GM18520 (cell line): ENCODE measurements around the gene PRKG2.

Experiments used
- ATAC-seq: cut with Tn5 transposase; IDR thresholded peaks from one replicate; pipeline ENCODE4 v1.9.1; 2021; ENCODE audit not compliant: unreplicated experiment

Gene PRKG2

DNA sequence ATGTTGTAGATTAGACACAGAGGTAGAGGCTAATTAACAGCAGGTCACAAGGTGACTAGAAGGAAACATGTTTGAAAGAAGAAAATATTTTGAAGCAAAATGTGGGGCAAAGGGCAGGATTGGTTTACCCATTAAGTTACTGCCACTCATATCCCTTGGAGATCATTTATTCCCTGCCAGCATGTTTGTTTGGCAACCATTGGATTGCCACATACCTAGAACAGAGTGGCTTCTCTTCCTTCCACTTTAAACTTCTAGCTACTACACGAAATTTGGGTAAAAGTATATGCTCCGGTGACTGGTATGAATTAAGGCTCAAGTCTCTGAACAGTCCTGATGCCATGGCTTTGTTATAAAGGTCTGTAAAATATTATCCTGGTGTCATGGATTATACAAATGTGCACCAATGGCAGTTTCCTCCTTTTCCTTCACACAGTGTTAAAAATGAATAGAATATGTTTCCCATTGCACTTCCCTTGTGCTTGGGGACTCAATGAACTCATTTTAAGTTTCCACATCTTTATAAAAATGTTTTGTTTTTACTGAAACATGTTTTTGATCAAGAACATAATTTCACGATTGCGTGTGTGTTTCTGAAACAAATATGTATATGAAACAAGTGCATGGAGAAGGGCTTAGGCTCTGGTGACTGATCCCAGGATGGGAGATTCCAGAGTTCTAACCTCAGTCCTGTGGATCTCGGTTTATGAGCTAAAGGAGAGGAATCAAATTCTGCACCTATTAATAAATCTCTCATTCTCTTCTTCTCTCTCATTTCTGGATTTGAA lies 172.2 kb downstream of the PRKG2 start:
- no peak for ATAC-seq

DNA sequence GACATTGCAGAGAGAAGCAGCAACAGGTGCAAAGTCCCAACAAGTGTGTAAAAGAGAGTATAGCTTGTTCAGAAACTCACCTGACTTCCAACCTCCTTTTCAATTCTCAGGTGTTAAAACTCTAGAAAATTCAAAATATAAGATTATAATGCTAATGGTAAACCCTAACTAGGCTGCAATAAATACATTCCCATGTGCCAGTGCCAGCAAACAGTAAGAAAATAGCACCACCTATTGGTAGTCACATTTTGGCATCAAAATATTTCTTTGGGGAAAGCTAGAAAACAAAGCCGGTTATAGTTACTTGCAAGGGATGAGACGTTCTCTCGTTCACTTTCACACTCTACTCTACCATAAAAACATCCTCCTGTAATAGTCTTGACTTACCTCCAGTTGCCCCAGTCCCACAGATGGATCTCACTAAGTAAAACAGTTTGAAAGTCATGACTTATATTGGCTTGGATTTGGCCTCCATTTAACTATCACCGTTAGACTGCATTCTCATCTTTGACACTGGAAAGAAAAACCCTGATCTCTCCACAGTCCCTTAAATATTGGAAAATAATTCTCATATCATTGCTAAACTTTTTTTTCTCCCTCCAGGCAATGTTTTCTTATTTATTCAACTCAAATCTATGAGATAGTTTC lies 174.9 kb downstream of the PRKG2 start:
- no peak for ATAC-seq

DNA sequence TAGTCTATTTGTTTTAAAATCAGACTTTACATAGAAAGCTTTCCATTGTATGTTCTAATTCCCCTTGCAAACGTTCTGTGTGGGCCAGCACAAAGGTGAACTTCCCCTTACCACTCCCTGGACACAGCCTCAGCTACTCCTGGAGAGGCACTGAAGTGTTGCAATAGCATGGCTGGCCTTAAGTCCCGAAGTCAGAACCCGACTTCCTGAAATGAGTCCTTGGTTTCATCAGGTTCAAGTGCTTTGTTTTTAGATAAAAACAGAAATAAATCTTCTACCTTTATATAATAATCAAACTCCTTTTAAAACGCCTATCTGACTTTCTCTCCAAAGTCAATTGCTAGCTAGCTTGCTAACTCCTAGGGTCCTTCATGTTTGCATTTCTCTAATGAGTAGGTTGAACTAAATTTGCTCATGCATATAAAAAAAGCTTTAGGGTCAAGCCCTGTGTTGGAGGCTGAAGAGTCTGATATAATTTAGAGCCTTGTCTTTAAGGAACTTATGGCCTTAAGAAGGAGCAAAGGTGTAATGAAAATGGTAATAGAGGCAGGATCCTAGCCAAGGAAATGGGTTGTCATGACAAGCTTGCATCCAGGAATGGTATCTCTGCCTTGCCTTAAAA lies 175.6 kb downstream of the PRKG2 start:
- ATAC-seq, result no peak

DNA sequence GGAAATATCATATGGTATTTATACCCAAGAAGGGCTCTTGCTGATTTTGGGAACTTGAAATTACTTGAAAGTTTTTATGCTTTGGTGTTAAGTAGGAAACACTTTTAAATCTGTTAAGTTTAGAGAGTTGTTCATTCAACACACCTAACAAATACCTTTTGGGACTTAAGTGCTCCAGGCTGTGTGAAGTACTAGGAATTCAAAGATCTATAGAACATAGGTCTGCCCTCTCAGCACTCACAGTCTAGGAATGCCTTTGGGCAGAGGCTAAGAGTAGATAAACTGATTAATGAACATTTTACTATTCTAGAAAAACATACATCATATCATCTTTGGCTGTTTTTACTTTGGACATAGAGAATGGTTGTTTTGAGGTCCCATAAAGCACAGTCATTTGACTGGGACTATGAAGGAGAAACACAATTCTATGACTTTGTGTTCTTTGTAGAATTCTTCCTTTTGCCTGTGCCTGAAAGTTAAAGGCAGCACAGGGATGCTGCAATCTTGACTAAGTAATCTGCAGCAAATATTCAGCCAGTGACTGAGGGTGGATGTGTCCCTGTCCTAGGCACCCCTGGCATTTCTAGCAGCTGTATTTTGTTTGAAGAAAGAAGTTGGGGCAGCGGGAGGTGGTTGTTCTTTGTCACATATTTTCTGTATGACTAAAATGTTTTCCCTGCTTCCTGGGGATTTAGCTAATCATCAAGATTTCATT lies 176.2 kb downstream of the PRKG2 start:
- no peak for ATAC-seq
